DND-41 (cell line): ENCODE data around the gene DDX56.
"Not testable (repeated sequence)": the region's sequence is repeated elsewhere in the genome, so short reads cannot be mapped to it uniquely, and the experiment has no call there.

Experiments
- ATAC-seq: fragments of 200-7000 bp; cut with Tn5 transposase; 3 replicates; pipeline ENCODE4 v1.9.1; 2021; ENCODE audit warnings: low read depth; ENCODE audit not compliant: insufficient read depth
- DNase-seq: peaks from one replicate; pipeline ENCODE4 v3.0.0-alpha.2; 2020
- H2AFZ ChIP-seq: 2 replicates; pipeline ENCODE4 v1.6.0; 2012; ENCODE audit warnings: low read depth, low read length
- H3K27ac ChIP-seq: 2 replicates; pipeline ENCODE4 v1.5.1; 2012; ENCODE audit warnings: low read length, inconsistent platforms
- H3K27me3 ChIP-seq: fragments of 200-600 bp; sonication (generic); 2 replicates; pipeline ENCODE4 v1.6.0; 2012; ENCODE audit warnings: low read length, mild to moderate bottlenecking, inconsistent platforms; ENCODE audit not compliant: insufficient read depth, poor library complexity
- H3K36me3 ChIP-seq: 2 replicates; pipeline ENCODE4 v1.5.1; 2012; ENCODE audit warnings: low read length, inconsistent platforms; ENCODE audit not compliant: insufficient read depth
- H3K4me1 ChIP-seq: 2 replicates; pipeline ENCODE4 v1.5.1; 2012; ENCODE audit warnings: mild to moderate bottlenecking, low read length; ENCODE audit not compliant: insufficient read depth
- H3K4me2 ChIP-seq: 2 replicates; pipeline ENCODE4 v1.6.0; 2012; ENCODE audit warnings: mild to moderate bottlenecking, moderate library complexity, low read length, inconsistent platforms; ENCODE audit not compliant: insufficient read depth
- H3K4me3 ChIP-seq, 2 experiments: fragments of 200-600 bp in 1 of 2; shearing (Covaris generic) in 1 of 2; 2 replicates each; pipeline ENCODE4 v1.5.1; 2012 to 2016; ENCODE audit warnings: inconsistent platforms in 2 of 2, low read length in 2 of 2, mild to moderate bottlenecking in 2 of 2, low read depth in 1 of 2, moderate library complexity in 1 of 2
- H3K79me2 ChIP-seq: 2 replicates; pipeline ENCODE4 v1.6.0; 2012; ENCODE audit warnings: low read length, inconsistent platforms; ENCODE audit not compliant: insufficient read depth
- H3K9ac ChIP-seq: 2 replicates; pipeline ENCODE4 v1.6.0; 2012; ENCODE audit warnings: low read depth, mild to moderate bottlenecking, inconsistent platforms, low read length, moderate library complexity
- H3K9me3 ChIP-seq: 2 replicates; pipeline ENCODE4 v1.5.1; 2012; ENCODE audit warnings: low read length, moderate library complexity, mild to moderate bottlenecking, inconsistent platforms; ENCODE audit not compliant: insufficient read depth, severe bottlenecking
- H4K20me1 ChIP-seq: 2 replicates; pipeline ENCODE4 v1.6.0; 2012; ENCODE audit warnings: low read length; ENCODE audit not compliant: insufficient read depth
- CTCF ChIP-seq: IDR thresholded peaks from 2 replicates; pipeline ENCODE4 v1.5.1; 2012; ENCODE audit warnings: borderline replicate concordance, low read length, moderate library complexity, mild to moderate bottlenecking; ENCODE audit not compliant: poor library complexity, severe bottlenecking; ENCODE audit errors: extremely low read depth
- EZH2 ChIP-seq: IDR thresholded peaks from 3 replicates; pipeline ENCODE4 v1.6.1; 2012; ENCODE audit warnings: borderline replicate concordance, low read depth, mild to moderate bottlenecking, moderate library complexity, low read length, inconsistent platforms; ENCODE audit not compliant: severe bottlenecking

Gene DDX56

GRCh38 chr7:44603193-44603592, 29.5 kb upstream of the DDX56 start:
- H3K79me2 ChIP-seq, result peaks cover 14% of the 10 kb centered on the region
- H3K27ac ChIP-seq, result no peak overlapping the region
- H3K9ac ChIP-seq, result no peak overlapping the region
- H4K20me1 ChIP-seq, result no peaks in the 10 kb centered on the region
- no peaks in the 10 kb centered on the region for H3K9me3 ChIP-seq
- no peak for DNase-seq
- no peaks in the 10 kb centered on the region for H3K27me3 ChIP-seq
- H3K36me3 ChIP-seq, result no peaks in the 10 kb centered on the region
- H2AFZ ChIP-seq, result no peak overlapping the region
- ATAC-seq, result no peak
- H3K4me3 ChIP-seq, result no peak overlapping the region
- TF ChIP-seq EZH2 (no peak), CTCF (no peak)
- no peak overlapping the region for H3K4me2 ChIP-seq
- peaks cover 22% of the 10 kb centered on the region for H3K4me1 ChIP-seq

- H3K27ac ChIP-seq, result no peak overlapping the region
- H2AFZ ChIP-seq, result no peak overlapping the region
- H4K20me1 ChIP-seq, result no peaks in the 10 kb centered on the region
- ATAC-seq, result no peak
- TF ChIP-seq EZH2 (no peak), CTCF (no peak)
- H3K4me2 ChIP-seq, result no peak overlapping the region
- DNase-seq, result no peak
- H3K79me2 ChIP-seq, result peaks cover 7% of the 10 kb centered on the region
- no peaks in the 10 kb centered on the region for H3K27me3 ChIP-seq
- H3K9me3 ChIP-seq, result no peaks in the 10 kb centered on the region
- no peak overlapping the region for H3K9ac ChIP-seq
- peaks cover 16% of the 10 kb centered on the region for H3K4me1 ChIP-seq
- H3K4me3 ChIP-seq, result no peak overlapping the region
- H3K36me3 ChIP-seq, result no peaks in the 10 kb centered on the region
Observed at GRCh38 chr7:44602576-44602910, 28.8 kb upstream of the DDX56 start.

GRCh38 chr7:44599222-44599621, 25.5 kb upstream of the DDX56 start:
- Histone ChIP-seq H2AFZ (no peak overlapping the region), H3K27ac (no peak overlapping the region), H3K4me2 (no peak overlapping the region), H3K27me3 (no peaks in the 10 kb centered on the region), H4K20me1 (no peaks in the 10 kb centered on the region), H3K4me3 (no peak overlapping the region), H3K36me3 (no peaks in the 10 kb centered on the region), H3K79me2 (no peaks in the 10 kb centered on the region), H3K9me3 (no peaks in the 10 kb centered on the region), H3K4me1 (no peaks in the 10 kb centered on the region), H3K9ac (no peak overlapping the region)
- no peak for TF ChIP-seq EZH2
- no peak for TF ChIP-seq CTCF
- DNase-seq, result no peak
- no peak for ATAC-seq

GRCh38 chr7:44597181-44597580, 23.5 kb upstream of the DDX56 start:
- not testable (repeated sequence) for H3K9ac ChIP-seq, H3K27ac ChIP-seq, H3K27me3 ChIP-seq, H2AFZ ChIP-seq, ATAC-seq, DNase-seq, H3K4me1 ChIP-seq, H3K4me2 ChIP-seq, H3K4me3 ChIP-seq, H4K20me1 ChIP-seq, H3K79me2 ChIP-seq, H3K36me3 ChIP-seq, H3K9me3 ChIP-seq
